ENCODE data around the gene MACROD2.

MACROD2 gene

DNA sequence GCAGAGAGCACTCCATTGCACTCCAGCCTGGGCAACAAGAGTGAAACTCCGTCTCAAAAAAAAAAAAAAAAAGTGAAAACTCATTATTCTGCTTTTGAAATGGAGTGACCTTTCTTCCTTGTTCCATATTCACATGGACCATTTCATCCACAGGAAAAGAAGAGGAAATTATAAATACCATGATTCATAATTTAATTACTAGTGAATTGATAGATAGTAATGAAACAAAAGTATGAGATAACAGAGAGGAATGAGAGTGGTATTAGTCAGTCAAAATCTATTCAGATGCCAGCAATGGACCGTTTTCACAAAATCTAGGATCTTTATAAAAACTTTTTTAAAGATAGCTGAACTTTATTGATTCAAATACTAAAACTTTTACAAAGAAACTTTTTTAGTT is 785.2 kb downstream of the MACROD2 start:
- no peak for DNase-seq

DNA sequence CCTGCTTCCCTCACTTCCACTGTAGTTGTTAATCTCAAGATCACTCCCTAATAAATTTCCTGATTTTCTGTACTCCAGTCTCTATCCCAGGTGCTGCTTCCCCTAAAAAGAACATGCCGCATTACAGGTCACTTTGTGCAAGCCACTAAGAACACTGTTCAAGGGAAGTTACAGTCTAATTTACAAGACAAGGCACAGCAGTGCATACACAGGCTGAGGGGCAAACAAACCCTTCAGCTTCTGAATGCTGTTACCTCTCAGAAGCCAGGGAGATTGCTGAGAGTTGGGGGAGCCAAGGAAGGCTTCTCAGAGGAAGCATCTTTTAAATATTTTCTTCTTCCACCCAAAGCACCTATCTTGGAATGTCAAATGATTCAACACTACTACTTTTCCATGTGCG is 787.4 kb downstream of the MACROD2 start:
- DNase-seq, result no peak

DNA sequence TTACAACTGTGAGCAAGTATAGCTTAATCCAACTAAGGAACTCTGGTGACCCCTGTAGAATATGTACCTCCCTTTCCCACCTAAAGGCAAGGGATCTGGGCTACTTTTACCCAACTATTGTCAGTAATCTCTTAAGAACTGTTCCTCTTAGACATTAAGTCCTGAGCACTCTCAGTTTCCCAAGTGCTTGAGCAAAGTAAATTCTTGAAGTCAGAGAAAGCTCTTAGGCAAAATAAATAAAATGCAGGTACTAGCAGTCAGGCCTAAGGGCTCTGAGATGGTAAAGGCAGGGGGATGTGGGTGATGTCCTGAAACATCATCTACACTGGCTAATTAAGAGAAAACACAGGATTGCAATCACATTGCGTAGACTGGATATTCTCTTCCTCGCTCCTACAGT is 788.5 kb downstream of the MACROD2 start:
- no peak for DNase-seq

DNA sequence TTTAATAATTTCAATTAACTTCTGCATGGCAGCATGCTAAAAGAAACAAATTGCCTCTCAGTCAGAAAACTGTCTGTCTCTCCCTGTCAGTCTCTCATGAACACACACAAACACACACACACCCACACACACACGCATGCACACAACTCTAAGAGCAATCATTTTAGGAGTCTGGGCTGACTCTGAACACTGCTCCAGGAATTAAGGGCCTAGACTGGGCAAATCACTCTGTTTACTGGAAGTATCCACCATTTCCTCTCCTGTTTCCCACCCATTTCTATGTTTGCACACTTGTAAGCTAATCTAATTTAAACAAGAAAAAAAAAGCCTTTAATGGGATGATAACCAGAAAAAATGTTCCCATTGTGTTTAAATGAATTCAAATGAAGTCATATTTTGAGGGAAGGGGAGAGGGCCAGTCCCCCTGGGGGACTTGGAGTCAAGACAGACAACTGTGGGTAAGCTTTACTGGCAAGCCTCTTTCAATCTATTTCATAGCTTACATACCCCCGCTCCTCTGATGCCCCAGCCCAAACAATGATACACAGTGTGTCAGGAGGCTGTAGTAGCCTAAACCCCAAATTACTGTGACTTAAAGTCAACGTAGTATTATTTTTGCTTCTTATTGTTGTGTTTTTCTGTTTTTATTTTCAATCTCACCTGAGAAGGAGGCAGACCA is 789.9 kb downstream of the MACROD2 start:
- DNase-seq, result no peak

DNA sequence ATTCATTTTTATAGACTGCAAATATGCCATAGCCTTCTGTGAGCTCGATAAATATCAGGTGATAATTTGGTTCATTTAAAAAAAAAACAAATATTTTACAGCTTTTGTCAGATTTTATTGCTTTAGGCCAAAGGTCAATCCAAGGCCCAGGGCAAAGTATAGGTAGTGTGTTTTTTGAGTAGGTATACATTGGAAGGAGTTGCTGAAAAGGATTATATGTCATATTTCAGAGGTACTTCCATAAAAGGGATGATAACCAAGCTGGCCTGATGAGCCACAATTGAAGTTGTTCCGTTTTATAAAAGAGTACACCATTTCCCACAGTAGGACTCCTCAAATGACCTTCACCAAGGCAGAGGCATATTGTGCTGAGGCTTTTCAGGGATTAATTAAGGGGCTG is 794.9 kb downstream of the MACROD2 start:
- no peak for DNase-seq

DNA sequence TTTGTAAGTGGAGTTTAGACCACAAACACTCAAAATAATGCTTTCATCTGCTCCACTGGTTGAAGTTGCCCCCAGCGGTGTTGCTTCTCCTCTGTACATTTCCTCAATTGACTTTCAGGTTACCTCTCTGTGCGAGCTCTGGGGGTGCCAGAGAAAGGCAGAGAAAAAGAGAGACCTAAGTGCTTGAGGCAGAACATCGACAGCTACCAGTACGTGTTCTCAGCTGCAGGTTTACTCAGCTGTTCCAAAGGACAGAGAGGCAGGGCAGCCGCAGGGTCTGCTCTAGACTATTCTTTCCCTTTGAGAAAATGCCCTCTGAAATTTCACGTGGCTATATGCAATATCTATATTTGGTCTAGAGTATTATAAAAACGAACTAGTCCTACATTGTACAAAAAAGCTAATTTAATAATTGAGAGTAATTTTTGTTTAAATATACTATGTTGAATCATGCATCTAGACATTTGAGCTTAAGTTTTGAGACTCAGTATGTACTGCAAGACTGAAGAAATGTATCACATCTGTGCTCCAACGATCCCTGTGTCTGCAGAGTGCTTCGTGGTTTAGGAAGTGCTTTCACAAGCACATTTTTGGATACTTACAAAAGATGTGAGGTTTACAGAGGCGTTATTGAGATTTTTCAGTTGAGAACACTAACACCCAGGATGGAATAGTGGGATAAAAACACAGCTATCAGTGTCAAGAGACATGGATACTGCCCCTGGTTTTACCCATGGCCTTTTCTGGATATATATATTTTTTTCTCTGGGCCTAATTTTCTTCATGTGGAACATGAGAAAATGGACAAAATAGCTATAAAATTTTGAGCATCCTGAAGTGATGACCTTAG is 795.7 kb downstream of the MACROD2 start:
- no peak for DNase-seq

DNA sequence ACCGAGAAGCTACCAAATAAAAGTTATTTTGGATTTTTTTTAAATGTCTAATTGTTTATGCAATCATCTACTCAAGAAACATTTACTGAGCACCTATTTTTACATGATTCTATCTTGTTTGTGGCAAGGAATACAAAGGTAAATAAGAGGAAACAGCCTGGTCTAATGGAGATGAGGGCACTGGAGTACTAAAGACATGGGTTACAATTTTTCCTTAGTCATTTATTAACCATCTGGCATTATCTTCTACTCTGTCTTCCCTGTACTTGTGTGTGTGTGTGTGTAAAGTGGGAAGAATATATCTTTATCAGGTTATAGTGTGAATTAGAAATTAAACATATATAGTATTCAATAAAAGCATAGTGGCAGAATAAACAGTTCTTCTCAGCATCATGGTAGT is 797.6 kb downstream of the MACROD2 start:
- no peak for DNase-seq

DNA sequence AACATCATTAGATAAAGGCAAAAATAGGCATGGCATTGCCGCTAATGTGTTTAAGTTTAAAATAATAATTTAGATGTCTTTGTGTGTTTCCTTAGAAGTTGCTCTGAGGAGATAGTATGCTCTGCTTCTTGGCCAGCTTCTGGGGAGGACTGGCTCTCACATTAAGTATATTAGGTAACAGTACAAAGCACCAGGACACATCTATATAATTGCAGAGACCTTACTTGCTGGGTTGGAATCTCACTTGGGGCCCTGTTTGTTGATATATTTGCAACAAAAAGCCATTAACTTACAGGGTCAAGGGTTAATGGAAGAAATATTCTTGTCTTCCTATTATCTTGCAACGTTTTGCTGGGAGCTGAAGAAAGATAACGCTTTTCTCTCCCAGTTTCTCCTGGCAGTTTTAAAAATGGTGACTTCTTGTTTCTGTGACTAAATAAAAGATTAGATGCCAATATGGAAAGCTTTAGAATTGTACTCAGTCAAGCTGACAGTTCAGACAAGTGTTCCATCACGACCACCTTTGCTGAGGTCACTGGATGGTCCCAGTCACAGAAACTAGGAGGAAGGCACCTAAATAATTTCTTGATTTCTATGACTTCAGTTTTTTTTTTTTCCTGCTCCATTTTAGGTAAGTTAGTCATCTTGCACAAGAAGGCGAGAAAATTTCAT is 804.4 kb downstream of the MACROD2 start:
- no peak for DNase-seq

DNA sequence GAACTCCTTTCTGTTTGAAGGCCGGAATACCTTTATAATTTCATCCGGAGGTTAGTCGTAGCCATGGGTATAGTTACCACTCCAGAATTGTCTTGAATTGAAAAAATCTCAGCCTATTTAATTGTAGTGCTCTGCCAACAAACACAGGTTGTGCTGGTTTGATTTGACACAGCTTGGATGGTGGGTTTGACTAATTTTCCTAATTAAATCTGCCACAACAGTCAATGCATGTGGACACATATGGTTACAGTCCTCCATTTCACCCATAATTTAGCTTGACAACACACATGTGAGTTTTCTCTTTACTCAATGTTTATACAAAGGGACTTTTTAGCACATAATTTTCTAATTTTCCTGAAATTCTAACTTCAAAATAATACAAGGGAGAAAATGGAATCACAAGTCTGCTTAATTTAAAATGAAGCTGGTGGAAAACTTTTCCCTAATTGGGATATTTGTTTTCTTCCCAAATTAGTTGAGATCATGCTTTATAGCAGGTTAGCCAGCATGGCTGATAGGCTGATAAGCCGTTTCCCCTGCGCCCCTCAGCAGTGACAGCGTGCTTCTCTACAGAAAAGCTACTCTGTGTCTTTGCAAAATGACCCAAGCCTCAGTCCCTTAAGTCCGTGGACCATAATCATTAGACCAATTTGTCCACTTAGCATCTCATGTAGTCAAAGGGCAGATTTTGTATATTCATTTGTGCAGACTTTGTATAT is 805.5 kb downstream of the MACROD2 start:
- DNase-seq, result no peak

DNA sequence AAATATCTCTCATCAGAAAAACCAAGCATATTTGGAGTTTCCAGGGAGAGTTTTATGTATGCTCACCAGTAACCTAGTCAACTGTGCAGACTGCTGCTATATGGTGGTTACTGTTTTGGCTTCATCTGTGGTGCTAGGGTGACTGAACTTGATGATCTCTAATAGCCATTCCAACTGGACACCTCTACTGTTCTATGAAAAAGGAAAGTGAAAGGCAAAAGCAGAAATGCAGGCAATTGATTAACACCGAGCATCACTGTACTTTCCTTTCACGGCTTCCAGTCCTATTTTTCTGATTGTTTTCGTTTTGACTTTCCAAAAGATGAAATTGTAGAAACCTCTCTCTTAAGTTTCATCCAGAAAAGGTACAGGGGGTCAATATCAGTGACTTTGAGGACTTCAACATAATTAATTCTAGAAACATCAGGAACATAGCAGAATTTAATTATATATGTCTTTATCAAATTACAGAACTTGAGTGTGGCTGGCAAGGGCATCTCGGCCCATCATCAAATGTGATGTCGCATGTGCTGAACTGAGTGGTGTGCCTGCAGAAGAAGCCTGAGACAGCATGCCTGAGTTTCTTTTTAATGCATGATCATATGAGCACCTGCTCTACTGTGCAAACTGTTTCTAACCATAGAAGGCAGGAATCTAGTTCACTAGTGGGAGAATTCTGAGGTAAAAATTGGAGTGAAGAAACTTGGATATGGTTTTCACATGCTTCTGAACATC is 806.4 kb downstream of the MACROD2 start:
- DNase-seq, result no peak

DNA sequence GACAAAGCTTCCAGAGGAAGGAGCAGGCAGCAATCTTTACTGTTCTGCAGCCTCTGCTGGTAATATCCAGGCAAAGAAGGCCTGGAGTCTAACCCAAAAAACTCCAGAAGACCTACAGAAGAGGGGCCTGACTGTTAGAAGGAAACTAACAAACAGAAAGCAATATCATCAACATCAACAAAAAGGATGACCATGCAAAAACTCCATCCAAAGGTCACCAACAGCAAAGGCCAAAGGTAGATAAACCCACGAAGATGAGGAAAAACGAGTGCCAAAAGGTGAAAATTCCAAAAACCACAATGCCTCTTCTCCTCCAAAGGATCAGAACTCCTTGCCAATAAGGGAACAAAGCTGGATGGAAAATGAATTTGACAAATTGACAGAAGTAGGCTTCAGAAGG is 811.9 kb downstream of the MACROD2 start:
- no peak for DNase-seq

DNA sequence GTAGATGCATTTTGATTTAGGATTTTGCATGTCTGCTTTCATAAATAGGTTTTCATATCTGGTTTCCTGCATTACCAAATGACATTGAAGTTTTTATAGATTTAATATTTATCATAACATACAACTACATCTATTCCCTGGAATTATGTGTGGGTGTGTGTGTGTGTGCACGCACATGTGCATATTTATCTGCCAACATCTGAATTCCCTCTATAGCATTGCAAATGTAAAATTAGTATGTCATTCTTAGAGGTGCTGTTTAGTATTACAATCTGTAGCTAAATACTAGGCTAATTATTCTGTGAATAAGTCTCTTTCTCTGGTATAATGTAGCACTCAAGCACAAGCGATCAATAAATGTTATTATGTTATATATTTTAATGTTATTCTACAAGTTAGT is 820.0 kb downstream of the MACROD2 start:
- no peak for DNase-seq

DNA sequence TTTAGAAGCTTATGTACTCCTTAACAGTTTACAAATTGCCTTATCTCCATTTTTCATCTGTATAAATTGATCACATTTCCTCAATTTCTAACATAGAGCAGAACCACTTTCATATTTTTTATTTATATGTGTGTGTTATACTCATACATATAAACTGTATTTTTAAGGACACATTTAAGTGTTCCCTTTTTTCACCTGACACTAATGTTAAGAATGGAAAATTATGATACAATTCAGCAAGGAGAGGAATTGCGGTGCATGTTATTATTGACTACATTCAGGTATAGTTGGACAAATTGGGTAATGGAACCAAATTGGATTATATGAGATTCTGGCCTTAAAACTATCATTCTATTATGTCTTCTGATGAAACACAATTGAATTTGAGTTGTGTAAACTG is 821.2 kb downstream of the MACROD2 start:
- DNase-seq, result no peak

DNA sequence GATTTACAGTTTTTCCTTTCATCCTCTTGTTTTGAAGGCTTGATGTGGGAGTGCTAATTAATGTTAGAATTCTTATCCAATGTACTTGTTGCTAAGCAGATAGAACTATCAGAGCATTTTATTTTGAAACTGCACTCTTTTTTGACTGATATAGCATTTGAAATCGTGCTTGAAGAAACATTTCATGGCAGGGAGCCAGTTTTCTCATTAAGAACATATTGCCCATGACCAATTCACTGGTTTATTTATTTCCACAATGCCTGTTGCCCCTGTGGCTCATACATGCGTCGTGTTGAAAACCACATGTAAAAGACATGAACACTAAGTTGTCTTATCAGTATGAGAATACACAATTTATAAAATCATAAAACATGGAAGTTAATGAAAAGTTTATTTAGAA is 821.8 kb downstream of the MACROD2 start:
- DNase-seq, result no peak

DNA sequence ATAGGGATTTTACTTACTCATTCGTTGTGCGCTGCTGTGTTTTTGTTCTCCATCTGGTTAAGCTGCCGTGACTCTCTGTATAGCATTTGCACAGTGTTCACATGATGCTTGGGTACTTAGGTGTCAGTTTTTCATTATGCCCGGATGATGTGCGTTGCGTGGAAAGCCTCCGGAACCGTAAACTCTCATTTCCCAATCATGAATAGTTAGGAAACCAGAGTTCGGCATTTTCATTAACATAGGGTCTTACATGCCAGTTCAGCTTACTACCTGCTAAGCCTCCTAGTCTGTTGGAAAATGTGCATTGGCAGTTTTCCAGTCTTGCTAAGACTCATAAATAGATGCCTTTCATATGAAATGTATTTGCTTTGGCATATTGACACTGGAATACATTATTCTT is 825.5 kb downstream of the MACROD2 start:
- no peak for DNase-seq

DNA sequence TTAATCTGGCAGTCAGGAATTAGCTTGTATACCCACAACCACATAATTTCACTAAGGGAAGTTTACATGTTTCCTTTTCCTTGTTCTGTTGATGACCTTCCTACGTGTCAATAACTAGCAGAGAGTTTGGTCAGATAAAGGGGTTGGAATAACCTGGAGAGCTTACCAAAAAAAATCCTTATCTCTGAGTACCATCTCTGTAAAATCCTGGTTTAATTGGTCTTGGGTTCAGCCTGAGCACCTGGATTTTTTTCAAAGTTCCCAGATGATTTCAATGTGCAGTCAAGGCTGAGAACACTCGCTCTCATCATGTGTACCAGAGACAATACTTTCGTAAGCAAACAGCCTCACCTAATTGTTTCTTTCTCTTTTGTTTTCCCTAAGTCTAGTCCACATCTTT is 825.9 kb downstream of the MACROD2 start:
- no peak for DNase-seq

DNA sequence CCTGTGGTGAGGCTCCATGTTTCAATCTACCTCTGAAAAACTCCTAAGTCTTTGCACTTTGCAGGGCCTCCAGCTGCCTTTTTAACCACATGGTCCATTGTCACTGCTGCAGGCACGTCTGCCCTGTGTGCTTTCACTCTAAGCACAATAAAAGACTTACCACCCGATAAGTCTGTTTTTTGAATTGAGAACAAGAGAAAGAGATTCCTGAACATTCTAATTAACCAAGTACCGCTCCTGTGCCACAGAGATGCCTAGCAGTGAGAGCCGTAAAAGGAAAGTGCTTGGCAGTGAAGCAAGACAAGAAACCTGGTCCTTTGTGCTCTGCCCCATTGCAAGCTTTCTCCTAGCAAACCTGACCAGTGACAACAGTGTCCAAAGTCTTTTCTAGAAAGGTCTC is 829.7 kb downstream of the MACROD2 start:
- no peak for DNase-seq

DNA sequence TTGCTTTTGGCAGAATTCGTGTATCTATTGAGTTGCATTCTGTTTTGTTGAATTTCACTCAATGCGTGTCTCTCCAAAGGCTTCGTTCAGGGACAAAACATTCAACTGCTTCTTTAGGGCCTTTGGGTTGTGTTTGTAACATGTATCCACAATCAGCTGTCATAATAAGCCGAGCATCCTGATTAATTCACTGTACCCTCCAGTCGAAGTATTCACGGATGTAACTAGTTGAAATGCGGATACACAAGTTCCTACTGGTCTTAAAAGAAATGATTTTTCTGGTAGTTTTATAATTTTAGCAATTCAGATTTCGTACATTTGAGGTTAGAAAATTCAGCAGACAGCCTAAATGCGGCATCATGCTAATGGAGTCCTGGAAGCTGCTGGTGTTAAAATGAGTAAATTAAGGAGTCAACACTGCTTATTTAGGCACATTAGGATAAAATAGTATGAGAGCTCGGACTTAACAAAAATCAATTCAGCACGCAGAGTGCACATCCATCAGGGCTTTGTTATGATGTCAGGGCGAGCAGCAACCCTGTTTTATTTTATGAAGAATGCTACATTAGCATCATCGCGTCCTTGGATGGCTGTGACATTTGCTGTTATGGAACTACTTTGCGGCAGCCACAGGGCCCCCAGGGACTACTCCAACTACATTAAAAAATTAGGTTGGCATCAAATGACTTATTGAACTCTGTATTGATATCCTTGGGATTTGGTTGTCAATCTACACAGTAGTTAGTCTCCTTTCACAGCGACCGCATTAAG is 831.4 kb downstream of the MACROD2 start:
- no peak for DNase-seq

DNA sequence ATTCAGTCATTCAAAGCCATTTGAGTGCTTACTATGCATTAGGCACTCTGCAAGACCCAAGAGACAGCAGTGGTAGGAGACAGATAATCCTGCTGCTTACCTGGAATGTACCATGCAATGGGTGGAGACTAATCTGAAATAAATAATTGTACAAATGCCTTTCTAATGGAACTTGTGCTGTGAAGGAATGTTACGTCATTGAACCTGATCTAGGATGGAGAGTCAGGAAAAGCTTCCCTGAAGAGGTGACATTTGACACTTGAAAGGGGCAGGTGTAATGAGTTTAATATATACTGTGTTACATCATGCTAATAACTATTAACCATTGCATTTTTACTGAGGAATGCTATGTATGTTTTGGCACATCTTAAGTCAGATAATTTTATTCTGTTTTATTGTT is 833.1 kb downstream of the MACROD2 start:
- DNase-seq, result no peak

DNA sequence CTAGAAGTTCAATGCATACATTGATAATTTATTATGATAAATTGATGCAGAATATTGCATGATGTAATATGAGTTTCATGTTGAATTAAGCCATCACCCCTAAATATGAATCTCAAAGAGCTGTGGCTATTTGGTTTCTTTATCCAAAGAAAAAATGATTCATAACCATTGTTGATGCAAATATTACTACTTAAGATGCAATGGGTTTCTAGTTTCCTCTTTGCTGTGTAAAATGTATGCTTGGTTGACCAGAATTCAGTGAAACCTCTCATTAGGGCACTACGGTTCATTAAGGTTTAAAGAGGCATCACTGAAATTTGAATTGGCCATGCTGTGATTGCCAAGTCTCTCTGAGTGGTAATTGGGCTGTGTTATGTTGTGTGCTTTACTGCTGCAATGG is 834.6 kb downstream of the MACROD2 start:
- no peak for DNase-seq

DNA sequence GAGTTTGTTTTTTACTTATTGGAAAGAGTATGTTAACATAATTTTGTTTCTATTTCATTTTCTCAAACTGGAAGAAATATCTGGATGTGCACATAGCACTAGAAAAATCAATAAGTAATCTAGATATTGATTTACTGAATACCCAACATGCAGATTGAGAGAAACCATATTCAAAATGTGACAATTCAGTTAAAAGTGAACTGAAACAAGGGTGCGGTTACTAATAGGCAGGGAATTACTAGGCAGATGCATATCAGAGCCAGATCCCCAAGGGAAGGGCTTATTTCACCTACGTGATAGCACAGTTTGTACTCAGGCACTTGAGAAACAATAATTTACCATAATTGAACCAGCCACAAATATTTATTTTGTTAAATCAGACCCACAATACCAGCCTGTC is 835.1 kb downstream of the MACROD2 start:
- DNase-seq, result no peak

DNA sequence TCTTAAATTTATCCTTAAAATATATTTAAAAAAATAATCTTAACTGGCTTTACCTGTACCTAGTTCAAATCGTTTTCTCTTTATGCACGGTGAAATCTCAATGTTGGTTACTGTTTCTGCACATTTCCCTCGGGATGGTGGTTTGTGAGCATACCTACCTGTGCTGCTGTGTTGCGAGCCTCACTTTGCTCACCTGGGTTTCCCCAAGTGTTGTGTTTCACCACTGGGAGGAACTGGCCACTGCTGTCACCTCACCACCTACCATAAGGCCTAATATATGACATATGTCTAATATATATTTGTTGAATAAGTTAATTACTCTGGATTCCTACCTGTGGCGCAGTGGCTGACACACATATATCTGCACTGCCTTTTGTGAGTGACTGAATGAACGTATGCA is 835.6 kb downstream of the MACROD2 start:
- DNase-seq, result no peak

Data from effector CD8-positive, alpha-beta T cell (primary cell).